ENCODE results near the gene CAB39L.

GRCh38 chr13:49407068-49407467 lies 36.8 kb downstream of the CAB39L start:
- TF ChIP-seq POLR2A (IDR thresholded peaks at IDR 0.05) (no peak), CTCF (IDR thresholded peaks at IDR 0.05 in 4 of 5, conservative IDR thresholded peaks at IDR 0.05 in 1 of 5) (no peak)
